Suprapubic skin (tissue), 4 donors: ENCODE results near the gene HIBCH.

ENCODE experiments used
- CTCF ChIP-seq, 2 donors: fragments of 200-600 bp in 1 of 2; fragments of 450-650 bp in 1 of 2; sonication (generic) in 1 of 2; IDR thresholded peaks; one replicate each; pipeline ENCODE4 v1.5.1; 2016 to 2019; ENCODE audit warnings: antibody characterized with exemption in 2 of 2, mild to moderate bottlenecking in 1 of 2, moderate library complexity in 1 of 2
- POLR2A ChIP-seq, 2 donors: fragments of 450-650 bp; IDR thresholded peaks; one replicate each; pipeline ENCODE4 v1.6.1; 2017; ENCODE audit warnings: antibody characterized with exemption in 2 of 2, mild to moderate bottlenecking in 2 of 2, moderate library complexity in 2 of 2
- POLR2AphosphoS5 ChIP-seq, 3 donors: sonication (generic); formaldehyde crosslinking; IDR thresholded peaks; one replicate each; pipeline ENCODE4 v1.6.1; 2017; ENCODE audit warnings: antibody characterized with exemption in 3 of 3

GRCh38 chr2:190361572-190361971 lies 41.9 kb upstream of the HIBCH start:
- TF ChIP-seq POLR2A (IDR thresholded peaks at IDR 0.05) = no peak
- no peak for TF ChIP-seq CTCF (IDR thresholded peaks at IDR 0.05)
- no peak for TF ChIP-seq POLR2AphosphoS5 (IDR thresholded peaks at IDR 0.05)
